ENCODE results near the gene SOD1.

SOD1 gene

GRCh38 chr21:31670070-31670469, 10.6 kb downstream of the SOD1 start:
- H3K36me3 ChIP-seq (ENCODE audit: control insufficient read depth in 2 of 2, insufficient read depth in 1 of 2, low read length in 2 of 2): peaks cover 34 to 60% of the 10 kb centered on the region in 2 experiments
- H3K4me1 ChIP-seq (ENCODE audit: control insufficient read depth, insufficient read depth, low read length): 0 out of 2 replicates have a peak, but pooled peaks cover 4% of the 10 kb centered on the region
- ChIA-PET CTCF (no interaction called here), POLR2A (interaction anchor here (1.0 kb wide), 1 partner anchor 14 kb away, joined by 3 read pairs; no protein-coding TSS in a partner anchor)
- H3K9me3 ChIP-seq (ENCODE audit: control insufficient read depth, insufficient read depth, low read depth, low read length): no peaks in the 10 kb centered on the region
- TF ChIP-seq ZNF423 (tag by site-specific recombination; IDR thresholded peaks at IDR 0.05): no peak
- TF ChIP-seq ZFHX2 (tag by site-specific recombination; conservative IDR thresholded peaks at IDR 0.05): no peak
- TF ChIP-seq ZNF514 (tag by site-specific recombination; IDR thresholded peaks at IDR 0.05): no peak
- peak; percentile 68 for TF ChIP-seq PRDM6 (tag by site-specific recombination; IDR thresholded peaks at IDR 0.05)
- no peak for TF ChIP-seq ZNF140 (tag by site-specific recombination; IDR thresholded peaks at IDR 0.05)
- TF ChIP-seq ZNF629 (tag by site-specific recombination; IDR thresholded peaks at IDR 0.05): 0 out of 2 replicates have a peak, but pooled peaks have one; percentile 25
- TF ChIP-seq ZNF114 (tag by site-specific recombination; IDR thresholded peaks at IDR 0.05): no peak
- no peak overlapping the region for H3K27ac ChIP-seq (ENCODE audit: extremely low read depth, low read depth, low read length)
- no peak overlapping the region for H3K4me3 ChIP-seq (ENCODE audit: low read depth, low read length)

GRCh38 chr21:31671146-31671716, 11.7 kb downstream of the SOD1 start:
- ChIA-PET CTCF (no interaction called here), POLR2A (no interaction called here)
- no peak overlapping the region for H3K27ac ChIP-seq (ENCODE audit: extremely low read depth, low read depth, low read length)
- H3K4me1 ChIP-seq (ENCODE audit: control insufficient read depth, insufficient read depth, low read length): 0 out of 2 replicates have a peak, but pooled peaks cover 4% of the 10 kb centered on the region
- TF ChIP-seq ZBTB21 (tag by site-specific recombination; IDR thresholded peaks at IDR 0.05) (no peak), SP2 (tag by site-specific recombination; IDR thresholded peaks at IDR 0.05) (no peak), KLF7 (tag by site-specific recombination; IDR thresholded peaks at IDR 0.05; ENCODE audit: borderline replicate concordance) (no peak), ZSCAN30 (tag by site-specific recombination; IDR thresholded peaks at IDR 0.05) (no peak), WT1 (tag by site-specific recombination; IDR thresholded peaks at IDR 0.05) (no peak), ZNF747 (tag by site-specific recombination; IDR thresholded peaks at IDR 0.05) (no peak), ZNF114 (tag by site-specific recombination; IDR thresholded peaks at IDR 0.05) (no peak), ZNF132 (tag by site-specific recombination; IDR thresholded peaks at IDR 0.05; ENCODE audit: borderline replicate concordance) (no peak), ZNF549 (tag by site-specific recombination; IDR thresholded peaks at IDR 0.05) (no peak), ZNF777 (tag by site-specific recombination; IDR thresholded peaks at IDR 0.05; ENCODE audit: borderline replicate concordance) (no peak), ZBTB8A (tag by site-specific recombination; IDR thresholded peaks at IDR 0.05) (no peak), OVOL3 (tag by site-specific recombination; IDR thresholded peaks at IDR 0.05) (no peak)
- peaks cover 28 to 50% of the 10 kb centered on the region in 2 experiments; a peak in 2 of 3 replicates for H3K36me3 ChIP-seq (ENCODE audit: control insufficient read depth in 2 of 2, insufficient read depth in 1 of 2, low read length in 2 of 2)
- no peaks in the 10 kb centered on the region for H3K9me3 ChIP-seq (ENCODE audit: control insufficient read depth, insufficient read depth, low read depth, low read length)
- no peak overlapping the region for H3K4me3 ChIP-seq (ENCODE audit: low read depth, low read length)

- Histone ChIP-seq H3K4me3 (ENCODE audit: low read depth, low read length) (no peak overlapping the region), H3K27ac (ENCODE audit: extremely low read depth, low read depth, low read length) (no peak overlapping the region), H3K4me1 (ENCODE audit: control insufficient read depth, insufficient read depth, low read length) (0 out of 2 replicates have a peak, but pooled peaks cover 4% of the 10 kb centered on the region), H3K9me3 (ENCODE audit: control insufficient read depth, insufficient read depth, low read depth, low read length) (no peaks in the 10 kb centered on the region), H3K36me3 (ENCODE audit: control insufficient read depth in 2 of 2, insufficient read depth in 1 of 2, low read length in 2 of 2) (peaks cover 23 to 44% of the 10 kb centered on the region in 2 experiments; a peak in 2 of 3 replicates)
- CTCF ChIA-PET: interaction anchor here (1.2 kb wide), 1 partner anchor 15 kb away, joined by 4 read pairs; no protein-coding TSS in a partner anchor
- POLR2A ChIA-PET: no interaction called here
- no peak for TF ChIP-seq ZNF747 (tag by site-specific recombination; IDR thresholded peaks at IDR 0.05)
- TF ChIP-seq ZBTB1 (tag by site-specific recombination; IDR thresholded peaks at IDR 0.05): no peak
- TF ChIP-seq ZNF791 (tag by site-specific recombination; IDR thresholded peaks at IDR 0.05): no peak
- peak; percentile 42; the same call in 1 of the 2 replicates for TF ChIP-seq OSR2 (tag by site-specific recombination; IDR thresholded peaks at IDR 0.05)
- TF ChIP-seq ZNF18 (tag by site-specific recombination; IDR thresholded peaks at IDR 0.05): no peak
- TF ChIP-seq ZNF324 (tag by site-specific recombination; IDR thresholded peaks at IDR 0.05): no peak
- TF ChIP-seq ZNF449 (tag by site-specific recombination; IDR thresholded peaks at IDR 0.05): no peak
- no peak for TF ChIP-seq FEZF1 (tag by site-specific recombination; IDR thresholded peaks at IDR 0.05)
- TF ChIP-seq SALL2 (tag by site-specific recombination; IDR thresholded peaks at IDR 0.05; ENCODE audit: borderline replicate concordance): no peak
Observed at GRCh38 chr21:31671931-31672330, 12.4 kb downstream of the SOD1 start.

Measured in HEK293 (cell line).